Natural killer cell (primary cell): ENCODE measurements around the gene FARS2. TPM values are rescaled to one million over a fixed set of nuclear protein-coding genes. Genes with fewer than 3 reads are reported as not detected.

Experiments
- ATAC-seq, 3 donors: fragments of 150-1000 bp in 2 of 3; fragments of 200-7000 bp in 1 of 3; cut with Tn5 transposase; 1 replicate in 1 of 3; 2 replicates in 2 of 3; pipeline ENCODE4 v1.10.0; 2021; ENCODE audit warnings: mild to moderate bottlenecking in 2 of 3, moderate library complexity in 2 of 3
- DNase-seq, 2 donors: peaks; one replicate each; pipeline versions ENCODE4 v3.0.0 to v3.0.0-alpha.2; 2013 to 2021; ENCODE audit warnings: mixed read lengths in 1 of 2
- H3K27ac ChIP-seq: one replicate; pipeline ENCODE4 v1.5.1; 2013; ENCODE audit warnings: mild to moderate bottlenecking, low read length
- H3K27me3 ChIP-seq: one replicate; pipeline ENCODE4 v1.6.1; 2013; ENCODE audit warnings: low read length; ENCODE audit not compliant: control insufficient read depth, insufficient read depth
- H3K36me3 ChIP-seq: one replicate; pipeline ENCODE4 v1.6.1; 2013; ENCODE audit warnings: low read length; ENCODE audit not compliant: control insufficient read depth, insufficient read depth
- H3K4me1 ChIP-seq: one replicate; pipeline ENCODE4 v1.6.1; 2013; ENCODE audit warnings: low read length; ENCODE audit not compliant: control insufficient read depth, insufficient read depth
- H3K4me3 ChIP-seq: one replicate; pipeline ENCODE4 v1.5.1; 2013; ENCODE audit warnings: low read length
- H3K9me3 ChIP-seq: one replicate; pipeline ENCODE4 v1.6.1; 2013; ENCODE audit warnings: low read length; ENCODE audit not compliant: control insufficient read depth, insufficient read depth
- H3K27ac Mint-ChIP-seq, 2 donors: one replicate each; pipeline ENCODE4 v1.8.0; 2022; ENCODE audit warnings: mild to moderate bottlenecking in 2 of 2, mixed read lengths in 2 of 2, moderate library complexity in 1 of 2
- H3K27me3 Mint-ChIP-seq, 2 donors: one replicate each; pipeline ENCODE4 v1.8.0; 2022; ENCODE audit warnings: low read depth in 2 of 2, mixed read lengths in 2 of 2
- H3K36me3 Mint-ChIP-seq: one replicate; pipeline ENCODE4 v1.8.0; 2022; ENCODE audit warnings: mixed read lengths
- H3K4me1 Mint-ChIP-seq, 2 donors: one replicate each; pipeline ENCODE4 v1.8.0; 2022; ENCODE audit warnings: mixed read lengths in 2 of 2
- H3K4me3 Mint-ChIP-seq: one replicate; pipeline ENCODE4 v1.8.0; 2022; ENCODE audit warnings: mild to moderate bottlenecking, moderate library complexity, mixed read lengths
- H3K9me3 Mint-ChIP-seq, 2 donors: one replicate each; pipeline ENCODE4 v1.8.0; 2022; ENCODE audit warnings: mixed read lengths in 2 of 2
- CTCF ChIP-seq: fragments of 200-600 bp; IDR thresholded peaks from one replicate; pipeline ENCODE4 v1.8.0; 2022; ENCODE audit warnings: antibody characterized with exemption
- WGBS: methylation state at CpG from one replicate; pipeline ENCODE4 v1.1.7; 2013; ENCODE audit warnings: missing lambda C conversion rate; ENCODE audit not compliant: insufficient coverage; 5-methylcytosine and 5-hydroxymethylcytosine counted together
- intact Hi-C: fragments of 100-400 bp; cut with micrococcal nuclease; formaldehyde crosslinking; loops from one replicate; pipeline ENCODE4 v1.14.2; 2022
- total RNA-seq, 4 donors: library from RNA; stranded (reverse); fragments of 120-200 nt in 1 of 4; gene quantifications; one replicate each; pipeline versions ENCODE4 v1.2.3 to v1.2.4, GENCODE V29; 2013 to 2022

The FARS2 gene
- total RNA-seq, 3 donors from 2014 or later (not counting 1 experiment from before 2014, with no cell fraction given), result 15.3 to 24.8 (median 22.7) TPM

DNA sequence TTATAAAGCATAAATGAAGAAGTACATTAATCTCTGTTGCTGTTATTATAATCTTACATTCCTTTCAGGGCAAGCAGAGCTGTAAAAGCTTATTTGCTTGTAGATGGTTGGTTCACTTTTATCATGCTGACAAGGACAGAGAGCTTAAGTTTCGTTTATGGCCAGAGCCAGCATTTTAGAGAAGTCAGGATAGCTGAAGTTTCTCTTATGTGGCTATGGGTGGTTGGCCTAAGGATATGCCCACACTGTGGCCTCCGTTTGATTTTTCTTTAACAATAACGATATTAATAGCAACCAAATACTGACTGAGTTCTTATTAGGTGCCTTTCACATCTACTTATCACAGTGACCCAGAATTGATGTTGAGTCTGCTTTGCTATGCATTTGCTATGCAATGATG, 78.5 kb downstream of the FARS2 start:
- H3K4me3 Mint-ChIP-seq, result no peak overlapping the region
- Histone ChIP-seq H3K27ac (no peak overlapping the region), H3K27me3 (no peaks in the 10 kb centered on the region), H3K4me1 (no peaks in the 10 kb centered on the region), H3K4me3 (no peak overlapping the region), H3K36me3 (no peaks in the 10 kb centered on the region), H3K9me3 (no peaks in the 10 kb centered on the region)
- no peak for ATAC-seq
- DNase-seq, result no peak
- no peaks in the 10 kb centered on the region for H3K9me3 Mint-ChIP-seq
- H3K4me1 Mint-ChIP-seq, result peaks cover 27 to 28% of the 10 kb centered on the region in 2 donors
- 78% methylated on average over 3 of the region's 3 CpGs for WGBS
- no peaks in the 10 kb centered on the region for H3K36me3 Mint-ChIP-seq
- no peak for TF ChIP-seq CTCF
- intact Hi-C loops, result no loop called here
- no peaks in the 10 kb centered on the region for H3K27me3 Mint-ChIP-seq
- no peak overlapping the region for H3K27ac Mint-ChIP-seq

GRCh38 chr6:5341845-5342244, 80.5 kb downstream of the FARS2 start:
- H3K36me3 ChIP-seq, result no peaks in the 10 kb centered on the region
- DNase-seq (no peak), ATAC-seq (no peak)
- H3K9me3 ChIP-seq, result no peaks in the 10 kb centered on the region
- Mint-ChIP-seq H3K27ac (no peak overlapping the region), H3K36me3 (no peaks in the 10 kb centered on the region), H3K4me1 (peaks cover 19 to 20% of the 10 kb centered on the region in 2 donors), H3K4me3 (no peak overlapping the region), H3K9me3 (no peaks in the 10 kb centered on the region), H3K27me3 (no peaks in the 10 kb centered on the region)
- intact Hi-C loops, result no loop called here
- H3K4me1 ChIP-seq, result no peaks in the 10 kb centered on the region
- no peak overlapping the region for H3K4me3 ChIP-seq
- no peaks in the 10 kb centered on the region for H3K27me3 ChIP-seq
- no peak for TF ChIP-seq CTCF
- no peak overlapping the region for H3K27ac ChIP-seq

- Mint-ChIP-seq H3K27ac (no peak overlapping the region), H3K27me3 (no peaks in the 10 kb centered on the region), H3K9me3 (no peaks in the 10 kb centered on the region), H3K36me3 (no peaks in the 10 kb centered on the region), H3K4me1 (peaks cover 14 to 19% of the 10 kb centered on the region in 2 donors), H3K4me3 (no peak overlapping the region)
- DNase-seq, result no peak
- no peaks in the 10 kb centered on the region for H3K36me3 ChIP-seq
- no peak for TF ChIP-seq CTCF
- no peaks in the 10 kb centered on the region for H3K9me3 ChIP-seq
- intact Hi-C loops, result no loop called here
- H3K27ac ChIP-seq, result no peak overlapping the region
- no peak overlapping the region for H3K4me3 ChIP-seq
- no peaks in the 10 kb centered on the region for H3K27me3 ChIP-seq
- WGBS, result 76% methylated on average over 11 of the region's 11 CpGs
- no peak for ATAC-seq
- H3K4me1 ChIP-seq, result no peaks in the 10 kb centered on the region
Observed at GRCh38 chr6:5343998-5344397, 82.7 kb downstream of the FARS2 start.

DNA sequence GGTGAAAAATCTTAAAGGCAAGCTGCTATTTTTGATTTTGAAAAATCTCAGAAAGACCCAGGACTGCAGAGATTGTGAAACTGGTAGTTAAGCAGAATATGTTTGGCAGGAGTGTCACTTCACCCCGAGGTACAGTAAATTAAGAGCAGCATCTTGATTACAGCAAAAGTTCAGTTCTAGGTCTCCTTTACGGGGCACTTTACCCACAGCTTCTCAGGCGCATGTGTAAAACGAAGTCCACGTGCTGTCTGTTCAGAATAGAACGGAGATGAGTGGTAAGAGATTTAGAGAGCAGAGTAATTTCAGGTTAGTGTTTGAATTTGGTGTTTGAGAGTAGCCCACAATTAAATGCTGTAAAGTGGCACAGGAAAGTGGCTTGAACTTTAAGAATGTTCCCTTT, 84.0 kb downstream of the FARS2 start:
- Histone ChIP-seq H3K27me3 (no peaks in the 10 kb centered on the region), H3K36me3 (no peaks in the 10 kb centered on the region), H3K9me3 (no peaks in the 10 kb centered on the region), H3K4me3 (no peak overlapping the region), H3K27ac (no peak overlapping the region), H3K4me1 (no peaks in the 10 kb centered on the region)
- no peak overlapping the region for H3K27ac Mint-ChIP-seq
- no peak overlapping the region for H3K4me3 Mint-ChIP-seq
- WGBS, result 93% methylated on average over 6 of the region's 6 CpGs
- peaks cover 7% of the 10 kb centered on the region for H3K36me3 Mint-ChIP-seq
- no peaks in the 10 kb centered on the region for H3K27me3 Mint-ChIP-seq
- DNase-seq (no peak), ATAC-seq (no peak)
- peaks cover 14 to 16% of the 10 kb centered on the region in 2 donors for H3K4me1 Mint-ChIP-seq
- TF ChIP-seq CTCF, result no peak
- no peaks in the 10 kb centered on the region for H3K9me3 Mint-ChIP-seq
- intact Hi-C loops, result no loop called here
